IPS-11a (cell line): Measurements from ENCODE around the gene FARP1.

ENCODE experiments used
- H3K4me3 ChIP-seq: one replicate; pipeline ENCODE4 v1.5.1; 2013; ENCODE audit warnings: low read depth, low read length, control low read depth

FARP1 gene, protein sequence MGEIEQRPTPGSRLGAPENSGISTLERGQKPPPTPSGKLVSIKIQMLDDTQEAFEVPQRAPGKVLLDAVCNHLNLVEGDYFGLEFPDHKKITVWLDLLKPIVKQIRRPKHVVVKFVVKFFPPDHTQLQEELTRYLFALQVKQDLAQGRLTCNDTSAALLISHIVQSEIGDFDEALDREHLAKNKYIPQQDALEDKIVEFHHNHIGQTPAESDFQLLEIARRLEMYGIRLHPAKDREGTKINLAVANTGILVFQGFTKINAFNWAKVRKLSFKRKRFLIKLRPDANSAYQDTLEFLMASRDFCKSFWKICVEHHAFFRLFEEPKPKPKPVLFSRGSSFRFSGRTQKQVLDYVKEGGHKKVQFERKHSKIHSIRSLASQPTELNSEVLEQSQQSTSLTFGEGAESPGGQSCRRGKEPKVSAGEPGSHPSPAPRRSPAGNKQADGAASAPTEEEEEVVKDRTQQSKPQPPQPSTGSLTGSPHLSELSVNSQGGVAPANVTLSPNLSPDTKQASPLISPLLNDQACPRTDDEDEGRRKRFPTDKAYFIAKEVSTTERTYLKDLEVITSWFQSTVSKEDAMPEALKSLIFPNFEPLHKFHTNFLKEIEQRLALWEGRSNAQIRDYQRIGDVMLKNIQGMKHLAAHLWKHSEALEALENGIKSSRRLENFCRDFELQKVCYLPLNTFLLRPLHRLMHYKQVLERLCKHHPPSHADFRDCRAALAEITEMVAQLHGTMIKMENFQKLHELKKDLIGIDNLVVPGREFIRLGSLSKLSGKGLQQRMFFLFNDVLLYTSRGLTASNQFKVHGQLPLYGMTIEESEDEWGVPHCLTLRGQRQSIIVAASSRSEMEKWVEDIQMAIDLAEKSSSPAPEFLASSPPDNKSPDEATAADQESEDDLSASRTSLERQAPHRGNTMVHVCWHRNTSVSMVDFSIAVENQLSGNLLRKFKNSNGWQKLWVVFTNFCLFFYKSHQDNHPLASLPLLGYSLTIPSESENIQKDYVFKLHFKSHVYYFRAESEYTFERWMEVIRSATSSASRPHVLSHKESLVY

DNA sequence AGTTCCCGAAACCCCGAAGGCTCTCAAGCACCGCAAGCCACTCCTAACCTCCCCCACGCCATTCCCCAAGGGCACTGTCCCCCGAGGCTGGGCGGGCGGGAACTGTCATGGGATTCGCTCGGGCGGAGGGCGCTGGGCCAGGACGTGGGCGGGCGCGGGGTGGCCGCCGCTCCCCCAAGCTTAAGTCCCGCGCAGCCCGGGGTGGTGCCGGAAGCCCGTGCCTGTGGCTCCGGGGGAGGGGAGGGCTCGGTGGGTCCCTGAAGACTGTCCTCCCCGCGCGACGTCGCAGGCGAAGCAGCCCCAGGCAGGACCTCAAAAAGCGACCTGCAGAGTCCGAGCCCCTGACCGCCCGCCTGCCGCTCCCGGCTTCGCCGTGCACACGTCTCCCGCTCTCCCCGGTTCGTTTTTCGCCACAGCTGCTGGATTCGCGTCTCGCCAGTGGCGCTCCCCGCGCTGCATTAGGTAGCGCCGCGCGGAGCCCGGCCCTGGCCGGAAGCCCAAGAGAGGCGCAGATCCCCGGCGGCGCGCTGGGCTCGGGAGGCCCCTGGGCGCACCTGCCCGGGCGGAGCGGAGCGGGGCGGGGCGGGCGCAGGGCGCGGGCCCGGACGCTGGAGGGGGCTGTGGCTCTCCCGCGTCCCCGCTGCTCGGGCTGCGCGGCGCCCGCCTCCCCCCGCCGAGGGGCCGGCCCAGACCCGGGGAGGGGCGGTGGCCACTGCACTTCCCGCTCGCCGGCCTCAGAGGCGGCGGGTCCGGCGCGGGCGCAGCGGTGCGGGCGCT, at the start of gene FARP1:
FARP1 (plus strand) TSS at position 715 of the 777 bp plus-strand sequence. CDS start 70,149 bp downstream, outside the sequence.
- H3K4me3 ChIP-seq = peak within 1 kb of the TSS; percentile 58

- H3K4me3 ChIP-seq = no peak overlapping the region
Measured at GRCh38 chr13:98094678-98095266, 48.1 kb upstream of the FARP1 start.

- no peak overlapping the region for H3K4me3 ChIP-seq
Measured at GRCh38 chr13:98096059-98096458, 46.8 kb upstream of the FARP1 start.

- H3K4me3 ChIP-seq = no peak overlapping the region
Measured at GRCh38 chr13:98097749-98098148, 45.1 kb upstream of the FARP1 start.

DNA sequence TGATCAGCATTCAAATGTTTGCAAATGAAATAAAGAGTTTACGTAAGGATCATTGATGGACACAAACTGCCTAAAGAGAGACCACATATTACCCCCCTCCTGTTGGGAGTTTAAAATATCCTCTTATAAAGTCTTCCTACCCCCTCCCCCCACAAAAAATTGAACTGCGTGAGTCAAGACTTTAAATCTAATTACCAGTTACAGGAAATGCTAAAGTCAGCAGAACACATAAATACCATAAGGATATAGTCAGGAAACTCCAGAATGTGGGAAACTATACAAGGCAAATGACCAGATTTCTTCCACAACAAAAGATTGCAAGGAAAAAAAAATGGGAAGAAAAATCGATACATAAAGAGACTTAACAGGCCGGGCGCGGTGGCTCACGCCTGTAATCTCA, 44.4 kb upstream of the FARP1 start:
- H3K4me3 ChIP-seq = no peak overlapping the region

GRCh38 chr13:98099627-98100026, 43.3 kb upstream of the FARP1 start:
- no peak overlapping the region for H3K4me3 ChIP-seq

GRCh38 chr13:98100481-98100880, 42.4 kb upstream of the FARP1 start:
- no peak overlapping the region for H3K4me3 ChIP-seq

- no peak overlapping the region for H3K4me3 ChIP-seq
Measured at GRCh38 chr13:98103531-98103930, 39.4 kb upstream of the FARP1 start.

GRCh38 chr13:98103942-98104880, 38.7 kb upstream of the FARP1 start:
- no peak overlapping the region for H3K4me3 ChIP-seq

GRCh38 chr13:98105929-98106336, 37.0 kb upstream of the FARP1 start:
- no peak overlapping the region for H3K4me3 ChIP-seq

GRCh38 chr13:98108341-98108740, 34.6 kb upstream of the FARP1 start:
- H3K4me3 ChIP-seq = no peak overlapping the region

GRCh38 chr13:98109226-98109853, 33.6 kb upstream of the FARP1 start:
- H3K4me3 ChIP-seq = no peak overlapping the region

- no peak overlapping the region for H3K4me3 ChIP-seq
Measured at GRCh38 chr13:98110749-98111148, 32.1 kb upstream of the FARP1 start.

DNA sequence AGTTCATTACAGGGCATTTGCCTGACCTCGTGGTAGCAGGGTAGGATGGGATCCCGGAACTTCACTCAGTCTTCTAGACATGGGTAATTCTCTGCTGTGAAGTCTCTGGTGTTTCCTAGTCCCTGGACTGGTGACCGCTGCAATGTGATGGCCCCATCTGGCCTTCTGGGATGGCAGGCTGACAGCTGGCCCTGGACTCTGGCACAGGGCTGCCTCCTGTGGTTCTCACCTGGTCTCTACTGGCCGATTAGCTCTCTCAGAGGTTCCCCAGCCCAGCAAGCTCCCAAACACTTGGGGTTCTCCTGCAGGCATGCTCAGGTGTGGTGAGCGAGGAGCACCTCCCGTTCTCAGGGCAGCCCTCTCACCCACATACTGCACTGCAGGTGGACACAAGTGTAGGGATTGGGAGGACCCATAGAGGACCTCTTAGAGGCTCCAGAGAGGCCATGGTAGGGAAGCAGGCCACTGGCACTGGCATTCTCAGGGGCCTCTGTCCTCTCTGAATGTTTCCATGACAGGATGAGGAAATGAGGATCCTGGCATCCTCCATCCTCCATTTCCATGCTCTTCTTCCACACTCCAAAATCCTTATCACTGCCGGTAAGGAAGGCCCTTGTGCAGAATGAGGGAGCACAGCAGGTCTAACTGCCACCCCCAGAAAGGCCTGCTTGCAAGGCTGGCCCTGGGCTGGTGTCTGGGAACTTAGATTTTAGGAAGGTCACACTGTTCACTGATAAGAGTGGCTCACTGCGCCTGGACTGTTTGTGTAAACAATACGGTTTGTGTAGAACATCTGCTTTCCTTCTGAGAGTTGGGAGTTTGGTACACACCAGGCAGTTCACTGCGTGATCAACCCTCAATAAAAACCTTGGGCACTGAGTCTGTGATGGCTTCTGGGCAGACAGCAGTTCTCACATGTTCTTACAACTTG, 31.5 kb upstream of the FARP1 start:
- H3K4me3 ChIP-seq = no peak overlapping the region

- H3K4me3 ChIP-seq = no peak overlapping the region
Measured at GRCh38 chr13:98112456-98112855, 30.4 kb upstream of the FARP1 start.

DNA sequence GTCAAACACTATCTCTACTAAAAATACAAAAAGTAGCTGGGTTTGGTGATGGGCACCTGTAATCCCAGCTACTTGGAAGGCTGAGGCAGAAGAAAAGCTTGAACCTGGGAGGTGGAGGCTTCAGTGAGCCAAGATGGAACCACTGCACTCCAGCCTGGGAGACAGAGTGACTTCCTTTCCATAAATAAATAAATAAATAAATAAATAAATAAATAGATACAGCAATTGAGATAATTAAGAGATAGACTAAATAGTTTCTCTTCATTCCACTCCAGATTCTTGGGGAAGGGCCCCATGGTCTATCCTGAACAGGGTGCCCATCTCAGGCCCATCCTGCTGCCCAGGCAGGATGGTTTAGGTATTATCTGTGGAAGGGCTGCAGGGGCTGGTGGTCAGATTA, 24.0 kb upstream of the FARP1 start:
- no peak overlapping the region for H3K4me3 ChIP-seq

DNA sequence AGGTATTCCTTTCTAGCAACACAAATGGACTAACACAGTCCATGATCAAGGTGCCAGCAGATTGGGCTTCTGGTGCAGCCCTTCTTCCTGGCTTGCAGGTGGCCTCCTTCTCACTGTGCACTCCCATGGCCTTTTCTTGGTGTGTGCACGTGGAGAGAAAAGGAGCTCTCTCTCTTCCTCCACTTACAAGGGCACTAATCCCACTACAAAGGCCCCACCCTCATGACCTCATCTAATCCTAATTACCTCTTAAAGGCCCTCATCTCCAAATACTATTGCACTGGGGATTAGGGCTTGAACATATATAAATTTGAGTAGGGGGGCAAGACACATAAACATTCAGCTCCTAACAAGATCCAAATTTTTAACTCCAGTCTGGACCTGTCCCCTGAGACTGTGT, 19.7 kb upstream of the FARP1 start:
- no peak overlapping the region for H3K4me3 ChIP-seq
